HL-60 (cell line): Measurements from ENCODE around the gene GTF2IRD1.

Experiments
- DNase-seq, 2 experiments: peaks; one replicate each; pipeline ENCODE4 v3.0.0-alpha.2; 2010 to 2020; ENCODE audit warnings: low read depth in 1 of 2, low spot score in 1 of 2
- H3K27ac ChIP-seq: fragments of 250-450 bp; sonication (Bioruptor Pico); replicated peaks from 2 replicates; pipeline ENCODE4 v1.5.1; 2020; ENCODE audit warnings: mild to moderate bottlenecking, moderate library complexity
- H3K27me3 ChIP-seq: fragments of 250-450 bp; sonication (Bioruptor Pico); 2 replicates; pipeline ENCODE4 v1.5.1; 2021; ENCODE audit warnings: mild to moderate bottlenecking, moderate library complexity; ENCODE audit not compliant: insufficient read depth, poor library complexity, severe bottlenecking
- H3K4me3 ChIP-seq: replicated peaks from 2 replicates; pipeline ENCODE4 v1.5.1; 2011; ENCODE audit warnings: mild to moderate bottlenecking, control low read depth, low read length; ENCODE audit not compliant: insufficient read depth
- GABPA ChIP-seq: IDR thresholded peaks from 2 replicates; pipeline ENCODE4 v1.6.1; 2012; ENCODE audit warnings: low read depth
- POLR2AphosphoS5 ChIP-seq: IDR thresholded peaks from 2 replicates; pipeline ENCODE4 v1.6.1; 2012; ENCODE audit warnings: low read depth
- SPI1 ChIP-seq: IDR thresholded peaks from 2 replicates; pipeline ENCODE4 v1.6.1; 2012; ENCODE audit warnings: low read depth, mild to moderate bottlenecking, borderline replicate concordance
- TF ChIP-seq, protein P1 (sequence below): IDR thresholded peaks from one replicate; pipeline ENCODE4 v1.5.1; 2011; ENCODE audit warnings: low read length, control low read depth, inconsistent platforms; ENCODE audit not compliant: insufficient read depth
- TF ChIP-seq, protein P2 (sequence below): IDR thresholded peaks from 2 replicates; pipeline ENCODE4 v1.6.1; 2012; ENCODE audit warnings: low read depth; ENCODE audit not compliant: insufficient replicate concordance

Gene GTF2IRD1

GRCh38 chr7:74443543-74444247 lies 10.0 kb upstream of the GTF2IRD1 start:
- Histone ChIP-seq H3K27ac (no peak overlapping the region), H3K27me3 (no peaks in the 10 kb centered on the region), H3K4me3 (no peak overlapping the region)
- TF ChIP-seq, protein P1, sequence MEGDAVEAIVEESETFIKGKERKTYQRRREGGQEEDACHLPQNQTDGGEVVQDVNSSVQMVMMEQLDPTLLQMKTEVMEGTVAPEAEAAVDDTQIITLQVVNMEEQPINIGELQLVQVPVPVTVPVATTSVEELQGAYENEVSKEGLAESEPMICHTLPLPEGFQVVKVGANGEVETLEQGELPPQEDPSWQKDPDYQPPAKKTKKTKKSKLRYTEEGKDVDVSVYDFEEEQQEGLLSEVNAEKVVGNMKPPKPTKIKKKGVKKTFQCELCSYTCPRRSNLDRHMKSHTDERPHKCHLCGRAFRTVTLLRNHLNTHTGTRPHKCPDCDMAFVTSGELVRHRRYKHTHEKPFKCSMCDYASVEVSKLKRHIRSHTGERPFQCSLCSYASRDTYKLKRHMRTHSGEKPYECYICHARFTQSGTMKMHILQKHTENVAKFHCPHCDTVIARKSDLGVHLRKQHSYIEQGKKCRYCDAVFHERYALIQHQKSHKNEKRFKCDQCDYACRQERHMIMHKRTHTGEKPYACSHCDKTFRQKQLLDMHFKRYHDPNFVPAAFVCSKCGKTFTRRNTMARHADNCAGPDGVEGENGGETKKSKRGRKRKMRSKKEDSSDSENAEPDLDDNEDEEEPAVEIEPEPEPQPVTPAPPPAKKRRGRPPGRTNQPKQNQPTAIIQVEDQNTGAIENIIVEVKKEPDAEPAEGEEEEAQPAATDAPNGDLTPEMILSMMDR = no peak
- no peak for TF ChIP-seq POLR2AphosphoS5
- TF ChIP-seq, protein P2, sequence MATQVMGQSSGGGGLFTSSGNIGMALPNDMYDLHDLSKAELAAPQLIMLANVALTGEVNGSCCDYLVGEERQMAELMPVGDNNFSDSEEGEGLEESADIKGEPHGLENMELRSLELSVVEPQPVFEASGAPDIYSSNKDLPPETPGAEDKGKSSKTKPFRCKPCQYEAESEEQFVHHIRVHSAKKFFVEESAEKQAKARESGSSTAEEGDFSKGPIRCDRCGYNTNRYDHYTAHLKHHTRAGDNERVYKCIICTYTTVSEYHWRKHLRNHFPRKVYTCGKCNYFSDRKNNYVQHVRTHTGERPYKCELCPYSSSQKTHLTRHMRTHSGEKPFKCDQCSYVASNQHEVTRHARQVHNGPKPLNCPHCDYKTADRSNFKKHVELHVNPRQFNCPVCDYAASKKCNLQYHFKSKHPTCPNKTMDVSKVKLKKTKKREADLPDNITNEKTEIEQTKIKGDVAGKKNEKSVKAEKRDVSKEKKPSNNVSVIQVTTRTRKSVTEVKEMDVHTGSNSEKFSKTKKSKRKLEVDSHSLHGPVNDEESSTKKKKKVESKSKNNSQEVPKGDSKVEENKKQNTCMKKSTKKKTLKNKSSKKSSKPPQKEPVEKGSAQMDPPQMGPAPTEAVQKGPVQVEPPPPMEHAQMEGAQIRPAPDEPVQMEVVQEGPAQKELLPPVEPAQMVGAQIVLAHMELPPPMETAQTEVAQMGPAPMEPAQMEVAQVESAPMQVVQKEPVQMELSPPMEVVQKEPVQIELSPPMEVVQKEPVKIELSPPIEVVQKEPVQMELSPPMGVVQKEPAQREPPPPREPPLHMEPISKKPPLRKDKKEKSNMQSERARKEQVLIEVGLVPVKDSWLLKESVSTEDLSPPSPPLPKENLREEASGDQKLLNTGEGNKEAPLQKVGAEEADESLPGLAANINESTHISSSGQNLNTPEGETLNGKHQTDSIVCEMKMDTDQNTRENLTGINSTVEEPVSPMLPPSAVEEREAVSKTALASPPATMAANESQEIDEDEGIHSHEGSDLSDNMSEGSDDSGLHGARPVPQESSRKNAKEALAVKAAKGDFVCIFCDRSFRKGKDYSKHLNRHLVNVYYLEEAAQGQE = no peak
- no peak for TF ChIP-seq SPI1
- TF ChIP-seq GABPA = no peak
- DNase-seq = no peak

DNA sequence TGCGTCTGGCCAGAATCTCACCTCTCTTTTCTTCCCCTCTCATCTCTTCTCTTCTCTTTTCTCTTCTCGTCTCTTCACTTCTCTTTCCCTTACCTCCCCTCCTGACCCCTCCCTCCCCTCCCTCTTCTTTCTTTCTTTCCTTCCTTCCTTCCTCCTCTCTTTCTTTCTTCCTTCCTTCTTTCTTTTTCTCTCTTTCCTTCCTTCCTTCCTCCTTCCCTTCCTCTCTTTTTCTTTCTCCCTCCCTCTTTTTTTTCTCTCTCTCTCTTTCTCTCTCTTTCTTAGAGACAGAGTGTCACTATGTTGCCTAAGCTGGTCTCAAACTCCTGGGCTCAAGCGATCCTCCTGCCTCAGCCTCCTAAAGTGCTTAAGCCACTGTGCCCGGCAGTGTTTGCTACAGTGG lies 4.6 kb upstream of the GTF2IRD1 start:
- Histone ChIP-seq H3K27me3 (no peaks in the 10 kb centered on the region), H3K27ac (no peak overlapping the region), H3K4me3 (no peak overlapping the region)
- TF ChIP-seq POLR2AphosphoS5 = no peak
- TF ChIP-seq, protein P2 = no peak
- no peak for TF ChIP-seq GABPA
- TF ChIP-seq SPI1 = no peak
- TF ChIP-seq, protein P1 = no peak
- no peak for DNase-seq

DNA sequence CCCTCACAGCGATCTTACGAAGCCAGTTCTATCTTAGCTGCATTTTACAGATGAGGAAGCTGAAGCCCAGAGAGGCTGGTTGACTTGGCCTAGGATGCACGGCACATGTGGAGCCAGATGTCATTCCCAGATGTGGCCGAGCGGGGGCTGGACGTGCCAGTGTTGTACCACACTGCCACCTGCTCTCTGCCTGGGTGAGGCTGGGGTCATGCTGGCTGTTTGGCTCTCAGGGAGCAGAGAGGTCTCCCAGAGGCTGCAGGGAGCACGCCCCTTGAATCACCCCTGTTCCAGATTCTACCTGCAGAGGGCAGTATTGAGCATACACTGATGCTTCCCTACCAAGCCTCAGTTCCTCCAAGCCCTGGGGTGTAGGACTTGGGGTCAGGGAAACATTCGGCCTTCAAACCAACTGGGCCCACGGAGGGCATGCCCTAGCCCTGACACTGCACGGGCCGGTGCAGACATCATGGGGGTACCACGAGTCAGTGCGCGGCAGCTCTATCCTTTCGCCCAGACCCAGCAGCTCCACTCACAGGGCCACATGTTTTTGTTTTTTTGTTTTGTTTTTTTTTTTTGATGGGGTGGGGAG lies 3.8 kb upstream of the GTF2IRD1 start:
- H3K27me3 ChIP-seq = no peaks in the 10 kb centered on the region
- H3K27ac ChIP-seq = no peak overlapping the region
- TF ChIP-seq, protein P1 = peak; percentile 91
- TF ChIP-seq, protein P2 = no peak
- peak; percentile 50 to 55 for DNase-seq
- no peak overlapping the region for H3K4me3 ChIP-seq
